Inflammatory macrophage treated with lipopolysaccharide for 1 hour (primary cell): Measurements from ENCODE around the gene SLC18A3.

ENCODE experiments used
- DNase-seq, 2 donors: peaks; one replicate each; pipeline ENCODE4 v3.0.0-alpha.2; 2020 to 2022

SLC18A3 gene

GRCh38 chr10:49596836-49597235 is 13.3 kb upstream of the SLC18A3 start:
- no peak for DNase-seq

- no peak for DNase-seq
These were observed 12.5 kb upstream of the SLC18A3 start for GRCh38 chr10:49597426-49598163.

GRCh38 chr10:49598164-49598856 is 11.8 kb upstream of the SLC18A3 start:
- DNase-seq = no peak

GRCh38 chr10:49598986-49599385 is 11.1 kb upstream of the SLC18A3 start:
- DNase-seq = no peak

- DNase-seq = no peak
These were observed 10.6 kb upstream of the SLC18A3 start for GRCh38 chr10:49599546-49599945.

- no peak for DNase-seq
These were observed 10.1 kb upstream of the SLC18A3 start for GRCh38 chr10:49600046-49600445.

GRCh38 chr10:49600781-49601400 is 9.2 kb upstream of the SLC18A3 start:
- DNase-seq = no peak

GRCh38 chr10:49601857-49602256 is 8.3 kb upstream of the SLC18A3 start:
- no peak for DNase-seq

- no peak for DNase-seq
These were observed 7.6 kb upstream of the SLC18A3 start for GRCh38 chr10:49602380-49603023.

- DNase-seq = no peak
These were observed 4.7 kb upstream of the SLC18A3 start for GRCh38 chr10:49605216-49605938.

GRCh38 chr10:49605939-49606509 is 4.1 kb upstream of the SLC18A3 start:
- DNase-seq = no peak

- DNase-seq = peak; percentile 61 to 73
These were observed 3.1 kb upstream of the SLC18A3 start for GRCh38 chr10:49606981-49607535.

GRCh38 chr10:49608166-49609005 is 1.7 kb upstream of the SLC18A3 start:
- no peak for DNase-seq

GRCh38 chr10:49609006-49609282 is 1.2 kb upstream of the SLC18A3 start:
- DNase-seq = no peak

GRCh38 chr10:49609283-49610113 is 612 bp upstream of the SLC18A3 start:
- no peak for DNase-seq

- DNase-seq = no peak
These were observed 502 bp downstream of the SLC18A3 start for GRCh38 chr10:49610458-49611165.

GRCh38 chr10:49611166-49611815 is 1.2 kb downstream of the SLC18A3 start:
- no peak for DNase-seq

GRCh38 chr10:49611816-49612512 is 1.9 kb downstream of the SLC18A3 start:
- DNase-seq = no peak
